C4-2B (cell line): ENCODE results near the gene VSX2.

Experiments used
- ZFX ChIP-seq: fragments of 450-650 bp; IDR thresholded peaks from 2 replicates; pipeline ENCODE4 v1.6.1; 2017
- TF ChIP-seq, protein P1 (sequence below): fragments of 450-650 bp; conservative IDR thresholded peaks from 2 replicates; pipeline ENCODE4 v1.5.1; 2017; ENCODE audit warnings: mild to moderate bottlenecking

DNA sequence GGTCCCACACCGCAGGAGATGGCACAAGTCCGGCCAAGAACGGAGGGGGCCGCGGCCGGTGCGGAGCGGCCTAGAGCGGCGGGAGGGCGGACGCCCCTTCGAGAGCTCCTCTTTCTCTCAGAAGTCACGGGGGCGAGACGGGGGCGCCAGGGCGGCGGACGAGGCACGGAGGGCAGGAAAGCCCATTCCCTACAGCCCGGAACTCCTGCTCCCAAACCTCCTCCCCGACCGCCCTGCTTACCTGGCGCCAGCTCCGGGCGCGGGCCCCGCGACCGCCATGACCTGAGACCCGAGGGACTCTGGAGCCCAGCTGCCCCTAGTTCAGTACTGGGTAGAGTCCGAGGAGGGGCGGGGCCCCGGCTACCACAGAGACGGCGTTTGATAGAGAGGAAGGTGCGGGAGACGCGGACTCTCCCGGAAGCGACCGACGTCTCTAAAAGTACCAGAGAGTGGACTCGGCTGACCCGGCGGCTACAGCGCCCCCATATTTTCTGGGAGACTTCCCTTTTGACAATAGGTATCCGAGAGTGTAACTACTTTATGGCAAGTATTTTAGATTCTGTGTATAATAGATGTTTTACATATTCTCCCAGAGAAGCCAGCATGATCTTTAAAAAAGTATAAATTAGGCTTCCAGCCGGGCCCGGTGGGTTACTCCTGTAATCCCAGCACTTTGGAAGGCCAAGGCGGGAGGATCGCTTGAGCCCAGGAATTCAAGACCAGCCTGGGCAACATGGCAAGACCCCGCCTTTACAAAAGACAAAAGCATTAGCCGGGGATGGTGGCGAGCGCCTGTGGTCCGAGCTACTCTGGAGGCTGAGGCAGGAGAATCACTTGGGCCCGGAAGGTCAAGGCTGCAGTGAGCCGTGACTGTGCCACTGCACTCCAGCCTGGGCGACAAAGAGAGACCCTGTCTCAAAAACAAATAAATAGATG, 63.7 kb downstream of the VSX2 start, which contains the start of gene ABCD4:
- TF ChIP-seq, protein P1, sequence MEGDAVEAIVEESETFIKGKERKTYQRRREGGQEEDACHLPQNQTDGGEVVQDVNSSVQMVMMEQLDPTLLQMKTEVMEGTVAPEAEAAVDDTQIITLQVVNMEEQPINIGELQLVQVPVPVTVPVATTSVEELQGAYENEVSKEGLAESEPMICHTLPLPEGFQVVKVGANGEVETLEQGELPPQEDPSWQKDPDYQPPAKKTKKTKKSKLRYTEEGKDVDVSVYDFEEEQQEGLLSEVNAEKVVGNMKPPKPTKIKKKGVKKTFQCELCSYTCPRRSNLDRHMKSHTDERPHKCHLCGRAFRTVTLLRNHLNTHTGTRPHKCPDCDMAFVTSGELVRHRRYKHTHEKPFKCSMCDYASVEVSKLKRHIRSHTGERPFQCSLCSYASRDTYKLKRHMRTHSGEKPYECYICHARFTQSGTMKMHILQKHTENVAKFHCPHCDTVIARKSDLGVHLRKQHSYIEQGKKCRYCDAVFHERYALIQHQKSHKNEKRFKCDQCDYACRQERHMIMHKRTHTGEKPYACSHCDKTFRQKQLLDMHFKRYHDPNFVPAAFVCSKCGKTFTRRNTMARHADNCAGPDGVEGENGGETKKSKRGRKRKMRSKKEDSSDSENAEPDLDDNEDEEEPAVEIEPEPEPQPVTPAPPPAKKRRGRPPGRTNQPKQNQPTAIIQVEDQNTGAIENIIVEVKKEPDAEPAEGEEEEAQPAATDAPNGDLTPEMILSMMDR = peak; percentile 87
- peak; percentile 46; the same call in 1 of the 2 replicates for TF ChIP-seq ZFX
